ENCODE data around the gene CSRP1. TPM values are rescaled to one million over a fixed set of nuclear protein-coding genes. Genes with fewer than 3 reads are reported as not detected.
A peak's percentile ranks its signal among the peaks of the same experiment; 100 is the strongest.

Gene CSRP1
- polyA plus RNA-seq, 1 experiment: 957 TPM

DNA sequence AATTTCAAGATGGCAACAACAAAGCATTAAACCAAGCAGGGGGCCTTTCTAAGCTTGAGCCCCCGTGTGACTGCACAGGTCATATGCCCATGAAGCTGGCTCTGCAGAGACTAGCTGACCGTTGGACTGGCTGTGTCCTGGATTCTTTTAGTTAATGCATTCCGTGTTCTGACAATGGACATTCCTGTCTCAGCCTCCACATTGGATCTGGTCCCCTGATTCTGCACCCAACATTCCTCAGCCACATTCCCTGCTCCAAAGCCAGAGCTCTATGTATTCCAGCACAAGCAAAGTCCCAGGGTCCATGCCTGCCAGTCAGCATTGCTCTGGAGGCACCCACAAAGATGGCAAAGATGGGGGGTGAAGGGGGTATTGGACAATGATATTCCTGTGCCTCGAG lies 26.9 kb upstream of the CSRP1 start:
- H3K27me3 ChIP-seq (ENCODE audit: control insufficient read depth, insufficient read depth, low read length): no peaks in the 10 kb centered on the region
- ChIA-PET CTCF (interaction anchor here (0.7 to 9.8 kb wide), 6 partner anchors 20 to 362 kb away, joined by 3 to 135 read pairs (median 52); no protein-coding TSS in a partner anchor), POLR2A (interaction anchor here (0.5 kb wide), 1 partner anchor 9 kb away, joined by 4 read pairs; no protein-coding TSS in a partner anchor)
- no peaks in the 10 kb centered on the region for H3K36me3 ChIP-seq (ENCODE audit: control insufficient read depth, insufficient read depth, low read length)
- TF ChIP-seq, protein P1, sequence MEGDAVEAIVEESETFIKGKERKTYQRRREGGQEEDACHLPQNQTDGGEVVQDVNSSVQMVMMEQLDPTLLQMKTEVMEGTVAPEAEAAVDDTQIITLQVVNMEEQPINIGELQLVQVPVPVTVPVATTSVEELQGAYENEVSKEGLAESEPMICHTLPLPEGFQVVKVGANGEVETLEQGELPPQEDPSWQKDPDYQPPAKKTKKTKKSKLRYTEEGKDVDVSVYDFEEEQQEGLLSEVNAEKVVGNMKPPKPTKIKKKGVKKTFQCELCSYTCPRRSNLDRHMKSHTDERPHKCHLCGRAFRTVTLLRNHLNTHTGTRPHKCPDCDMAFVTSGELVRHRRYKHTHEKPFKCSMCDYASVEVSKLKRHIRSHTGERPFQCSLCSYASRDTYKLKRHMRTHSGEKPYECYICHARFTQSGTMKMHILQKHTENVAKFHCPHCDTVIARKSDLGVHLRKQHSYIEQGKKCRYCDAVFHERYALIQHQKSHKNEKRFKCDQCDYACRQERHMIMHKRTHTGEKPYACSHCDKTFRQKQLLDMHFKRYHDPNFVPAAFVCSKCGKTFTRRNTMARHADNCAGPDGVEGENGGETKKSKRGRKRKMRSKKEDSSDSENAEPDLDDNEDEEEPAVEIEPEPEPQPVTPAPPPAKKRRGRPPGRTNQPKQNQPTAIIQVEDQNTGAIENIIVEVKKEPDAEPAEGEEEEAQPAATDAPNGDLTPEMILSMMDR (IDR thresholded peaks at IDR 0.05; ENCODE audit: insufficient read depth, low read depth, low read length): no peak
- no peak for DNase-seq (ENCODE audit: low read depth)
- H3K4me3 ChIP-seq (ENCODE audit: low read depth, low read length): no peak overlapping the region

DNA sequence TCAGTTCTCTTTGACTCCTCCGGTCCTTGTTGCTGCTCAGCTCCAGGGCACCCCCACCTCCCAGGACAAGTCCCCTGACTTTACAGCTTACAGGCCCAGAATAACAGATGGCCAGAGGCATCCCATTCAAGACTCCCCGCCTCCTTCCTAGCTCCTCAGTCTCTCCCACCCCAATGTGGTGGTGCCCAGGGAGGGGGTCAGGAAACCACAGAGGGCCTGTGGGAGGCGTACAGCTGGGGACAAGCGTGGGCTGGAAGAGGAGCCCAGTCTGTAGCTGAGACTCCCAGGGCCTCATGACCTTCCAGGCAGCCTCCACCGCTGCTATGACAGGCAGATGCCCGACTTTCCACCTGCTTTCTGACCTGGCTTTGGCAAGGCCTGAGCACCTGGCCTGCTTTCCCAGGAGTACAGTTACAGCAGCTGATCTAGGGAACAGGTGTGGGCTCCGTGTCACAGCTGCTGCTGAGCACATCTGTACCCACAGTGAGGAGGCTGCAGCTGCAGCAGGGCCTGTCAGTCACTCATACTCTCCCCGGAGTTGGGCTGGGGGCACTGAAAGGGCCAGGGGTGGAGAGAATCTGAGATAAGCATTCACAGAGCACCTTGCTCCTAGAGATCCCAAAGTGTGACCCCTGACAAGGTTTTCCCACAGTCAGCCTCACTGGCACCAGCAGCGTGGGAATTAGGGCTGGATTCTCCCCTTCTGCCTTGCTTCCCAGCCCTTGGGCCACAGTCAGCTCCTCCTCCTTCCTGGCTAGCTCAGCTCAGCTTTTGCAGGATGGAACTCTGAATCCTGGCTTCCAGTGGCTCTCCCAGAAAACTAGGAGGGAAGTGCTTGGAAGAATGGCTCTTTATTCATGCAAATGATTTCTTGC lies 24.9 kb upstream of the CSRP1 start:
- Histone ChIP-seq H3K4me3 (ENCODE audit: low read depth, low read length) (no peak overlapping the region), H3K36me3 (ENCODE audit: control insufficient read depth, insufficient read depth, low read length) (no peaks in the 10 kb centered on the region), H3K27me3 (ENCODE audit: control insufficient read depth, insufficient read depth, low read length) (no peaks in the 10 kb centered on the region)
- ChIA-PET POLR2A (interaction anchor here (0.7 kb wide), 2 partner anchors 256 to 287 kb away, joined by 3 read pairs; no protein-coding TSS in a partner anchor), CTCF (interaction anchor here (0.5 to 9.8 kb wide), 31 partner anchors 8 to 605 kb away, joined by 3 to 135 read pairs (median 4); partner anchors contain the start of gene CSRP1)
- TF ChIP-seq, protein P1 (IDR thresholded peaks at IDR 0.05; ENCODE audit: insufficient read depth, low read depth, low read length): no peak
- DNase-seq (ENCODE audit: low read depth): no peak

DNA sequence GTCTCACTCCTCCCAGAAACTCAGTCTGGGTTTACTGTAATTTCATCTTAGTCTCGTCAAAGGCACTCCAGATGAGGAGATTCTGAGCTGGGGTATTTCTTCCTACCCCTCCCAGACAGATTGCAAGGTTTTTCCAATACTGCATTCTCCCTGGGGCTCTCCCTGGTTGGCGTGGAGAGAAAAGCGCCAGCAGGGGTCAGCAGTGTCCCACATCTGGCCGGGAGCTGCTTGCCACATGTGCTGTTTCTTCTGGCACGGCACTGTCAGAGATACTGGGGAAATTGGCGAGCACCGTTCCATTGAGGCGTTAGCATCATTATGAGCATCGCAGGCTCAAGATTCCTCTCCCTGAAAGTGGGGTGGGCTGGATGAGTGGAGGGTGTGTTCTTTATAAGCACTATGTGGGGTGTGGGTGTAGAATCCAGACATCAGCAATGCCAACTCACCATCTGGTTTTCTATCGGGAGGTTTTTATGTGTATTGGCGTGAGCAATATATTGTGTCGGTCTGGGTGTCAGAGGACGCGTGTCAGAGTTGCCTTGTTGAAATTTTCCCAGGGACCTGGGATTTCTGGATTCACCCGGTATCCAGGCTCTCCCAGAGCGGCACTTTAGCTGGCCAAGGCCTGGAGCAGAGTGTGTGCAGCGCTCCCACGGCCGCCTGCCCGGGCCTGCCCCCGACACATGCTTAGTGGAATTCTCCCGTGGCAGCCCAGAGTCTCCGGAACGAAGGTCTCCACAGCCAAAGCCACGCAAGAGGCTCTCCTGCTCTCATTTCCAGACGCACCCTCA lies 24.0 kb upstream of the CSRP1 start:
- ChIA-PET CTCF (interaction anchor here (0.6 to 9.8 kb wide), 55 partner anchors 9 to 710 kb away, joined by 3 to 135 read pairs (median 3); partner anchors contain the start of genes CSRP1 and PHLDA3), POLR2A (interaction anchor here (0.6 kb wide), 1 partner anchor 109 kb away, joined by 3 read pairs; the partner anchor contains the start of gene TNNI1)
- Histone ChIP-seq H3K4me3 (ENCODE audit: low read depth, low read length) (no peak overlapping the region), H3K27me3 (ENCODE audit: control insufficient read depth, insufficient read depth, low read length) (no peaks in the 10 kb centered on the region), H3K36me3 (ENCODE audit: control insufficient read depth, insufficient read depth, low read length) (no peaks in the 10 kb centered on the region)
- peak; percentile 81 for DNase-seq (ENCODE audit: low read depth)
- TF ChIP-seq, protein P1 (IDR thresholded peaks at IDR 0.05; ENCODE audit: insufficient read depth, low read depth, low read length): peak; percentile 89

DNA sequence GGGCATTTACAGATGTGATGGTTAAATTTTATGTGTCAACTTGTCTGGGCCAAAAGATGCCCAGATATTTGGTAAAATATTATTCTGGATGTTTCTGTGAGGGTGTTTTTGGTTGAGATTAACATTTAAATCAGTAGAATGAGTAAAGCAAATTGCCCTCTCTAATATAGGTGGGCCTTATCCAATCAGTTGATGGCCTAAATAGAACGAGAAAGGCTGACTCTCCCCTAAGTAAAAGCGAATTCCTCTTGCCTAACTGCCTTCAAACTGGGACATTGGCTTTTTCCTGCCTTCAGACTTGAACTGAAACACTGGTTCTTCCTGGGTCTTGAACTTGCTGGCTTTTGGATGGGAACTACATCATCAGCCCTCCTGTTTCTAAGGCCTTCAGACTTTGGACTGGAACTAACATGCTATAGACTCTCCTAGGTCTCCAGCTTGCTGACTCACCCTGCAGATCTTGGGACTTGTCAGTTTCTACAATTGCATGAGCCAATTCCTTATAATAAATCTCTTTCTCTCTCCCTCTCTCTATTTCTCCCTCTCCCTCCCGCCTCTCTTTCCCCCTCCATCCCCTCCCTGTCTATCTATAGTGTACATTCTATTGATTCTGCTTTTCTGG lies 21.8 kb upstream of the CSRP1 start:
- TF ChIP-seq, protein P1 (IDR thresholded peaks at IDR 0.05; ENCODE audit: insufficient read depth, low read depth, low read length): no peak
- H3K27me3 ChIP-seq (ENCODE audit: control insufficient read depth, insufficient read depth, low read length): no peaks in the 10 kb centered on the region
- H3K36me3 ChIP-seq (ENCODE audit: control insufficient read depth, insufficient read depth, low read length): no peaks in the 10 kb centered on the region
- H3K4me3 ChIP-seq (ENCODE audit: low read depth, low read length): no peak overlapping the region
- CTCF ChIA-PET: interaction anchor here (0.6 to 9.8 kb wide), 6 partner anchors 15 to 265 kb away, joined by 3 to 103 read pairs (median 4); no protein-coding TSS in a partner anchor
- DNase-seq (ENCODE audit: low read depth): no peak
- POLR2A ChIA-PET: no interaction called here
